OCI-LY7 (cell line): Measurements from ENCODE around the gene SELPLG.

Experiments used
- CTCF ChIP-seq: fragments of 200-600 bp; sonication (generic); conservative IDR thresholded peaks from 2 replicates; pipeline ENCODE4 v1.5.1; 2014; ENCODE audit warnings: mild to moderate bottlenecking, antibody characterized with exemption, low read length, moderate library complexity, mixed read lengths
- EZH2phosphoT487 ChIP-seq: fragments of 200-600 bp; sonication (generic); IDR thresholded peaks from 2 replicates; pipeline ENCODE4 v1.6.1; 2018; ENCODE audit warnings: low read depth, borderline replicate concordance, mild to moderate bottlenecking, mixed run types, antibody characterized with exemption, low read length, moderate library complexity, mixed read lengths

- TF ChIP-seq CTCF, result no peak
- TF ChIP-seq EZH2phosphoT487, result no peak
These were observed 38.4 kb upstream of the SELPLG start for GRCh38 chr12:108672054-108672453.
